Stimulated activated CD8-positive, alpha-beta memory T cell treated with anti-CD3 and anti-CD28 coated beads, Interleukin-12 subunit alpha, Interleukin-12 subunit beta, amount 100 ng/mL, for 24 hours (primary cell): ENCODE data around the gene GOLM1.

ENCODE experiments used
- DNase-seq: peaks from one replicate; pipeline ENCODE4 v3.0.0-alpha.2; 2020; ENCODE audit errors: extremely low read depth

GOLM1 gene

GRCh38 chr9:86045654-86046053 lies 53.7 kb downstream of the GOLM1 start:
- no peak for DNase-seq

DNA sequence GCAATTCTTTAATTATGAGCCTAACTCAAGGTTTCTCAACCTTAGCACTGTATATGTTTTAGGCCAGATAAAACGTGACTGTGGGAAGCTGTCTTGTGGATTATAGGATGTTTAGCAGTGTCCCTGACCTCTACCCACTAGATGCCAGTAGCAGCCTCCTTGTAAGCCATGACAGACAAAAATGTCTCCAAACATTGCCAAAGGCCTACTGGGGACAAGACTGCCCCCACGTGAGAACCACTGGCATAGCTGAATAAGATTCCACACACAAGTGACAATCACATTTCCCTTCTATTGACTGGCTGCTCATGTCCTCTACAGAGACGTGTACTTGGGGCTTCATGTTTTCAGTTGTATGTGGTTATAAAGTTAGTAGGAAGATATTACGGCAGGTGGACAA lies 55.4 kb downstream of the GOLM1 start:
- no peak for DNase-seq

- no peak for DNase-seq
Measured at GRCh38 chr9:86043586-86043985, 55.8 kb downstream of the GOLM1 start.

DNA sequence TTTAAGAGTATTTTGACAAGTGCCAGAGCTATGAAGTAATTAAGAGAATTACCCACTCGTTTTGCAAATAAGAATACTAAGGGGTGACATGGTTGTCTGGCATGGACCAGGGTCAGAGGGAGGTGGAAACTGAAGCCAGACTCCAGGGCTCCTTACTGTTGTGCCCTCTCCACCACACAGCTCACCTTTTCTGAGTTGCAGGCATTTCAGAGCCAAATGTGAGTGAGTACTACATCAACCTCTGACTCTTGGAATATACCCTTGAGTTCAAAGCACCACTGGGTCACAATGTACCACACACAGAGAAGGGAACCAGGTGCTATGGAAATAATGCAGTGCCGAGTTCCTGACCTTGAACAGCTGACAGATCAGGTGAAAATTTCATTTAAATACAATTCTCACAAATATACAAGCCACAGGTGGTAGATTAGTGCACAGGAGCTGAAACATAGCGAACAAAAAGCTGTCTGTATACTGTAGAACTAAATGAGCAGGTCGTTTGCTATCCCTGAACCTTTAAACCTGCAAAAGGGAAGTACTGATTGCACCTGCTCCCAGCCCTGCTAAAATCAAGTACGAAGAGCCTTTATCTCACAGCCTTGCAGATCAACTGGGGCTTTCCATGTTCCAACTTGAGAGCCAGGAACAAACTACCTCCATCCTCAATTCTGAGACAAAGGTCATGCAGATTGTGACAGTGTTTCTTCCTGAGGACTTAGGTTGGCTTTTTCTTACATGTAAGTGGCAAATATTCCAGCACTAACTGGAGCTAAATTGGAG lies 57.0 kb downstream of the GOLM1 start:
- no peak for DNase-seq

GRCh38 chr9:86041311-86041741 lies 58.0 kb downstream of the GOLM1 start:
- no peak for DNase-seq

GRCh38 chr9:86040861-86041155 lies 58.5 kb downstream of the GOLM1 start:
- no peak for DNase-seq

- DNase-seq = no peak
Measured at GRCh38 chr9:86039991-86040860, 59.1 kb downstream of the GOLM1 start.

DNA sequence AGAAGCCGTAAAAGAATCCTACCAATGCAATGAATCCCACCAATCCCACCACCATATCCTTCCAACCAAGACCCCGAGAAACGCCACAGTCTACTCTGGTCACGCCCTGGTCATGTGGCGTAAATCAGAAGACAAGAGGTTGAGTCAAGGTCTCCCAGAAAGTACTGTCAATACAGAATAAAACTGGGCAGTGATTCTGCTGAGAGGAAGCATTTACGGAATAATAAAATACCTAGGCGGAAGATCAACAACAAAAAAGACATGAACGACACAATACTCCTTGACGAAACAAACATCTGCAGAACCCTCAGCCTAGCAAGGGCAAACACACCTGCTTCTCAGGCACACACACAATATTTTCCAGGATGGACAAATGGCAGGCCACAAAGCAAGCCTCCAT lies 62.8 kb downstream of the GOLM1 start:
- DNase-seq = no peak

- no peak for DNase-seq
Measured at GRCh38 chr9:86035827-86036440, 63.4 kb downstream of the GOLM1 start.

DNA sequence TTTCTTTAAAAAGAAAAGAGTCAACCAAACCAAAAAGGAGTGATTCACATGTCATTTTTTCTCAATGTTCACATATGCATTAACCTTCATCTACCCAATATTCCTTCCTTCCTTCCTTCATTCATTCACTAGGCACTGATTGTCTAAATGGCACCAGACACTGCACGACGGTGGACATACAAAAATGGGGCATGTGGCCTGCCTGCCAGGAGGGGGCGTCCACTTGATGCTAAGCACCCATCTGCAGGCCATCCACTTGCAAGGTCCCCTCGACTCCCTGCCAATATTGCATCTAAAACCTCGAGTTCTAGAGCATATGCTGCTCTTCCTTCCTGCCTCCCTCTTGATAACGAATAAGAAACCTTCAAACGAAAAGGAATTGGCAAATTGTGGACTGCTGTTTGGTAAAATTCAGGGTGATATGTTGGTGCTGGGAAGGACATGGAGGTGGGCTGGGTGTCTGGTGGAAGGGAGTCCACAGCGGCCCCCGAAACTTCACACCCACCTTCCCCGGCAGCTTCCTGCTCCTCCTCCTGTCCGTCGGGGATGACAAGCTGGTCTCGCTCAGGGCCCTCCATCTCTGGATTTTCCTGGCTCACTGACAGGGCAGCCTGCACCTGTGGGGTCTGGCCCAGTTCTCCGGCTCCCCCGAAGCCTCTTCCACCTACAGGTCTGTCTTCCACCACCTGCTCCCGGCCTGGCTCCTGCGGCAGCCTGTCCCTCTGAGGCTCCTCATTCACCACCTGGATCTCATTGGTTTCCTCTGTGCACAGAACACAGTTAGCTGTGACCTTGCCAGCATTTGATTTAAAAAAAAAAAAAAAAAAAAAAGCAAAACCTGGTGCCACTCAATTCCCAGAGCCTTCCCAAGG lies 64.3 kb downstream of the GOLM1 start:
- DNase-seq = no peak

DNA sequence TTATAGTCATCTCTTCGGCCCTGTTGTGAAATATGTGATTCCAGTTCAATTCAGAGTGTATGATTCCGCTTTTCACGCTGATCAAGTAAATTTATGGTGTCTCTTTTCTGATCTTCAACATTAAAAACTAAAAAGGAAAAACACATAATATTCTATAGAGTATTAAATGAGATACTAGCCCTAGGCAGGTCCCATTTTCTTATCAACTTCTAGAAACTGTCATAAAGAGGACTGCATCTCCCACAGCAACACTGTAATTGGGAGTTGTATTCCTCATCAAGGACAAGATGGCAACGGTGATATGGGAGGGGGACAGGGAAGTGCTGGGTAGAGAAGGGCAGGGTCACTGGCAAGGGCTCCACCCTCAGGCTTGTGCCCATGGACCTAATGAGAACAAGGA lies 71.6 kb downstream of the GOLM1 start:
- no peak for DNase-seq

GRCh38 chr9:86022687-86023266 lies 76.6 kb downstream of the GOLM1 start:
- DNase-seq = no peak

GRCh38 chr9:86021166-86021565 lies 78.2 kb downstream of the GOLM1 start:
- DNase-seq = no peak

DNA sequence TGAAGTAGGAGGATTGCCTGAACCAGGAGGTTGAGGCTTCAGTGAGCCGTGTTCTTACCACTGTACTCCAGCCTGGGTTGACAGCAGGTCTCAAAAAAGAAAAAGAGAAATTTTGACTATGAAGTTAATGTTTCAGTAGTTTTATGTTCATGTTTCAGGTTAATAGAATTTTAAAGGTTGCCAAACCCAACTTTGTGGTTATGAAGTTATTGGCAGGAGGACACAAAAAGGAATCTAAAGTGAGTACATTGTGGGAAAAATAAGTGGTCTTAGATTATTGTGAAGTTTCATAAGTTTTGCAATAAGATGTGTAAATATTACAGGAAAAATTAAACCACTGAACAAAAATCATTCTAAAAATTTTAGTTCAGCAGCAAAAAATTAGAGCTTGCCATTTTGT lies 78.6 kb downstream of the GOLM1 start:
- no peak for DNase-seq

GRCh38 chr9:86009133-86009532 lies 90.2 kb downstream of the GOLM1 start:
- DNase-seq = no peak

GRCh38 chr9:86005253-86005775 lies 94.0 kb downstream of the GOLM1 start:
- DNase-seq = no peak

DNA sequence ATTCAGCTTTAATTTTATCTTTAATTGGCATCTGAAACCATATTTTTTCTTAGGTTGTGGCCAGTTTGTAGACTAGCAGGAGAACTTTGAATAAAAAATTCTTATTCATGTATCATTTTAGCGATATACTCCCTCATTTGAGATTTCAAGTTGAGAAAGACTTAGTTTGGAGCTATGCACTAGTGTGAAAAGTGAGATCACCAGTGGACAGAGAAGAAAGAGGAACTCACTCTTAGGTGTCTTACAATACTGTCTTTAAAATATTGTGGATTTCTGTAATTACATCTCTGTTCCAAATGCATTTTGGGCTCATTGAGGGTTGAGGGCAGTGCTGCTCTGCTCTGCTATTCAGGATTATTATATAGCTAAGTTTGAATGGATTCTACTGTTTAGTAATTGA lies 103.8 kb downstream of the GOLM1 start:
- no peak for DNase-seq

DNA sequence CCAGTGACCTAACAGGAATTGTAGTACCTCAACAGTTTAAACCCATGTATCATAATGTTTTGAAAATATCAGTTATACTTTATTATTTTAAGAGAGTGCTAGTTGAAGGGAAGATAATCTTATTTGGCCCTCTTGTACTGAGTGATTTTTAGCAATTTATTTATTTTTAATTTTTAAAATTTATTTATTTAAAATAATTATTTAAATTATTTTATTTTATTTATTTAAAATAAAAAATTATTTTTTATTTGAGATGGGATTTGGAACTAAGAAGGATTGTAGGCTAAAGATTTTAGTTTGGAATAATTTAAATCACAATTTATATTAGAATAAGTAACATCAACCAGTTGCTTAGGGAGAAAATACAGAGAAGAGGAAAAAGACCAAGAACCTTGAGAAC lies 104.3 kb downstream of the GOLM1 start:
- no peak for DNase-seq

GRCh38 chr9:85994191-85994590 lies 105.2 kb downstream of the GOLM1 start:
- no peak for DNase-seq

- DNase-seq = no peak
Measured at GRCh38 chr9:85987236-85987635, 112.1 kb downstream of the GOLM1 start.

DNA sequence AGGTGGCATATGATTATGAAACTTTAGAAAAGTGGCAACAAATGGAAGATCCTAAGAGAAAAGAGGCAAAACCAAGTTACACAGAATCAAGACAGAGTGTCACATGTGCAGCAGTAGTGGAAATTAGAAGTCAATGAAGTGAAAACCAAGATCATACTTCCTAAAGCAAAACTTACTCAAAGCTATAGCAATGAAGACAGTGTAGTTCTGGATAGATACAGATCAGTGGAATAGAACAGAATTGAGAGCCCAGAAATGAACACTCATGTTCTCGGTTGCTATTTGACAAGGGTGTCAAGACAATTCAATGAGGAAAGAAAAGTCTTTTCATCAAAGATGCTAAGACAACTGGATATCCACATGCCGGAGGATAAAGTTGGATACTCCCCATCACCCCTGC lies 114.9 kb downstream of the GOLM1 start:
- DNase-seq = no peak
